ENCODE data around the gene TBC1D16.
"Not testable (repeated sequence)": the region's sequence is repeated elsewhere in the genome, so short reads cannot be mapped to it uniquely, and the experiment has no call there.

The TBC1D16 gene

DNA sequence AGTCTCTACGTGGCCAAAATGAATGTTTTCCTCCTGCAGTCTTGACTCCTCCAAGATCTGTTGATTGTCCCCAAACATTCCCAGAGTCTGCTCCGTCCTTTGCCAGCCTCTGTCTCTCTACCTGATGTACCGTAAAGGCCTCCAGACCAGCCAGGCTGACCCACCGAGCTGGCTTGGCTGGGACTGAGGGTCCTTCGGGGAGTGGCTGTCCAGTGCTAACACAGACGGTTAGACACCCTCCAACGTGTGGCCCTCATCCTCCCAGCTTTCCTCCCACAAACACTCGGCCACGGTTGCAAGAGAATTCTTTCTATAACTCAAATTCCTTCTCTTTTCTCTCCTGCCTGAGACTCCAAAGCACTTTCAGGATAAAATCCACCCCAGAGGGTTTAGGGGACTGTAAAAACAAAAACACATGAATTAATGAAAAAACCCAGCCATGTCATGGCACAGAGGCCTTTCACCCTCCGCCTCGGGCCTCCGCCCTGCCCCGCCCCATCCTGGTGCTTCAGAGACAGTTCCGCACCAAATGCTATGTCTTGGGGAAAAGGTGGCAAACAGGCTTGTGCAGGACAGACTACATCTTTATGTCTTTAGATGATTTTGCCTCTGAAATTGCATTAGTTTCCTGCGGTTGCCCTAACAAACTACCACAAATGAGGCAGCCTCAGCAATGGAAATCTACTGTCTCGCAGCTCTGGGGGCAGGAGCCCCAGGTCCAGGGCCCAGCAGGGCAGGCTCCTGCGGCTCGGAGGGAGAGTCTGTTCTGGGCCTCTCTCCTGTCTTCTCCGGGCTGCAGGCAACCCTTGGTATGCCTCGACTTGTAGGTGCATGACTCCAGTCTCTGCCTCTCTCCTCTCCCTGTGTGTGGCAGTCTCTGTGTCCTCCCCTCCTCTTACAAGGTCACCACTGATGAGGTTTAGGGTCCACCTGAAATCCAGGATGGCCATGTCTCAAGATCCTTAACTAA lies 124.0 kb downstream of the TBC1D16 start:
- FAIRE-seq: no peak

DNA sequence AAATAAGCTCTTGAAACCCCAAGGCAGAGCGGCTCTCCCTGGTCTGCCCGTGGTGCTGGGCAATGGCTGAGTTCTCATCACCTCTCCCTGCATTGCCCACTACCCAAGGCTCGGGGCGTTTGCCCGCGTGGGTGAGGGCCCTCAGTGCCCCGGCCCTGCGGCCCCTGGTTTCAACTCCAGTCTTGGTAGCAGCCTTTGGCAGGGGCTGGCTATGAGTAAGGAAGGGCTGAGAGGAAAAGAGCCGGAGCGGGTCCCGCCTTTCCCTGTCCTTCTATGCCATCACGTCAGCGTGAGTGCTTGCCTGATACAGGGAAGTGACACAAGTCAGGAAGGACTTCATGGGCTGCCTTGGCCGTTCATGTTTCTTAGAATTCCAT lies 124.7 kb downstream of the TBC1D16 start:
- FAIRE-seq: no peak

DNA sequence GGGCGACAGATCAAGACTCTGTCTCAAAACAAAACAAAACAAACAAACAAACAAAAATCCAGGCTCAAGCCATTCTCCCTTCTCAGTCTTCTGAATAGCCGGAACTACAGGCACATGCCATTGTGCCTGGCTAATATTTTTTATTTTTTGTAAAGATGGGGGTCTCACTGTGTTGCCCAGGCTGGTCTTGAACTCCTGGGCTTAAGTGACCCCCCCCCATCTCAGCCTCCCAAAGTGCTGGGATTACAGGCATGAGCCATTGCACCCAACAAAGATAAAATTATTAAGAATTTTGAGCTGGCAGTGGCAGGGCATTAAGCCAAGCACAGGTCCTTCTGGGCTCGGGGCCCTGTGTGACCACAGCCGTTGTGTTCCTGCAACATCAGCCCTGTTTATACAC lies 126.6 kb downstream of the TBC1D16 start:
- no peak for FAIRE-seq

DNA sequence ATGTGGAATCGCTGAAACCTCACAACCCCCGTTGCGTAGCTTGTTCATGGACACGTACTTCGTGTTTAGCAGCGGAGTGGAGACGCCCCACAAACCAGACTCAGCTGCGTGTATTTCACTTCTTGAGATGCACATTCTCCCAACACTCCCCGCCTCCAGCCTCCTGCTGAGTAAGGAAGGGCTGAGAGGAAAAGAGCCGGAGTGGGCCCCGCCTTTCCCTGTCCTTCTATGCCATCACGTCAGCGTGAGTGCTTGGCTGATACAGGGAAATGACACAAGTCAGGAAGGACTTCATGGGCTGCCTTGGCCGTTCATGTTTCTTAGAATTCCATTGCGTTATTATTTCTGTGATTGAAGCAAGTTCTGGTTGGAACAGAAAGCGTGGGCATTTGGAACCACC lies 127.8 kb downstream of the TBC1D16 start:
- FAIRE-seq: no peak

DNA sequence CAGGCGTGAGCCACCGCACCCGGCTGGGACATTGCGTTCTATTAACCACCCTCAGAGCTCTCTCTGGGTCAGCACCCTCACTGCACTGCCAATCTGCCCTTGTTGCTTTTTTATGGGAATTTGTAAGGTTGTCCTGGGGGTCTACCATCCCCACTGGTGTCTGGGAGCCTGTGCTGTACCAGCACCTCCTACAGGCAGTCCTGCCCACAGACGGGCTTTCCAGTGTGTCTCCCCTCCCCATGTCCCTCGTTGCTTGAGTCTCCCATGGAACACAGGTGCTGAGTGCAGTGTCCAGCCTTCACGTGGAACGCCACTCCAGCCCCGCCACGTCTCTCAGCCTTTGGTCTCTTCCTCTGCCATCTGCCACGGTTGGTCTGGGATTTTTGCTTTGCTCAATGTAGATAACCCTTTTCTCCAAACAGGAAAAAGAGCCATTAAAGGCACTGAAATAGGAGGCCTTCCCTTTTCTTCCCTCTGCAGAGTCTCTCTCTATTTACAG lies 128.4 kb downstream of the TBC1D16 start:
- FAIRE-seq: no peak

DNA sequence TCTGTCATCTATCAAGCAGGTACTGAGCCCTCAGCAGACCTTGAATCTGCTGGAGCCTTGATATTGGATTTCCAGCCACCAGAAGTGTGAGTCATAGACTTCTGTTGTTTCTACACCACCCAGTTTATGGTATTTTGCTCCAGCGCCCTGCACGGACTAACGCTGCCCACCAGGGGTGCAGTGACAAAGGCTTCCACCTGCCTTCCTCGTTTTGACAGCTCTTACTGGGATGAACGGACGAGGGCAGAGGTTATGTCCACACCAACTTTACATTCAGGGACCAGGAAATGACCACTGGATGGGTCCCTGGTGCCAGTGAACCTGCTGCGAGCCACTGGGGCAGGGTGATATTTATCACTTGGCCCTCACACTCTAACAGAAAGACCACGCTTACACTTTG lies 129.8 kb downstream of the TBC1D16 start:
- FAIRE-seq: no peak

DNA sequence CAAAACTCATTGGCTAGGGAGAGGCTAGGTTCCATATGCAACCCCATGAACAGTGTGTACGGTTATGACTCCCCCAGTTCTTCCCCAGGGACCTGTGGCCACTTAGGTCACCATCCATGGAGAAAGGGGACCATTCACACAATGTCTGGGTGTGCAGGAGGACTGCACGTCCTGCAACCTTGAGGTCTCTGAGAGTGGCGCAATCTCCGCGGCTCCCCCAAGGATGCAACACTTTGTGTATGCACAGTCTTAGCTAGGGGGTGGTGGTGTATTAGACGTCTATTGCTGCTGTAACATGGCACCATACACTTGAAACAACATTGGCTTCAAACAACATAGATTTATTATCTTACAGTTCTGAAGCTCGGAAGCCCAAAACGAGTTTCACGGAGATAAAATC lies 130.8 kb downstream of the TBC1D16 start:
- no peak for FAIRE-seq

DNA sequence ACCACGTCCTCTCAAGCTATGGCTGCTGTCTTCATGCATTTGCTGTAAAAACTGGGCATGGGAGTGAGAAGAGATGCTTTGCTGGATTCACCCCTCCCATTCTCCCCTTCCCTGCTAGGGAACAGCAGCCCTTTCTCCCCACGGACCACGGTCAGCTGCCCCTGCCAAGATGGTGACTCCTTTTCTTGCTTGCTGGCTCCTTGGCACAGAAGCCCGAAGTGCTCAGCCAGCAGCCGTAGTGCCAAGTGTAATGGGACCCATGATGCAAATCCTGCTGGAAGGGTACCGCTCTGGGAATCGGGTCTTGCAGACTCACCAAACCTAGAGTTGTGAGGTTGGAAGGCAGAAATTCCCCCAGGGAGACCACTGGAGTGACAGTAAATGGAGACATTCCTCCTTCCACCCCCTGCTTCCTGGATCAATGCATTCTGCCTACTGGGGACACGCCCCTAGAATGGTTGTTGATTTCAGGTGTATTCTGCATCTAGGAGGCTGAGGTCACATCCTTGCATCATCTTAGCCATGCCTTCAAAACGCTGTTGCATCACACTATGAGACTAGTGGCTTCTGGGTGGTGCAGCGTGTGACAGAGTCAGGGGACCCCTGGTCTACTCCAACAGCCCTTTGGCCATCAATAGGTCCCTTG lies 133.4 kb downstream of the TBC1D16 start:
- no peak for FAIRE-seq

DNA sequence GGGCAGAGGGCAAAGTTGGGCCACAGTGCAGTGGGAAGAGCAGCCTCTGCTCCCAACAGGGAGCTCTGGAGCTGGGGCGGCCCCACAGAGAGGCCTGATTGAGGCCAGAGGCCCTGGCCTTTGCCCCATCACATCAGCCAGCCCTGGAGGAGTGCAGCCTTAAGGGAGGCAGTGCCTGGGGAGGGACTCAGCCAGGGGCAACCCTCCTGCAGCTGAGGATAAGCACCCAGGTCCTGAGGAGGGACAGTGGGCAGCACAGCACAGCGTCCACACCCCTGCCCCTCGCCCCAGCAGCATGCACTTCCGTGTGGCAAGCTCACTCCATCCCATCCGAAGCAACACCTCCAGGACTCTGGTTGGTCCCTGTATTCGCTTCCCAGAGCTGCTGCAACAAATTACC lies 134.5 kb downstream of the TBC1D16 start:
- no peak for FAIRE-seq

DNA sequence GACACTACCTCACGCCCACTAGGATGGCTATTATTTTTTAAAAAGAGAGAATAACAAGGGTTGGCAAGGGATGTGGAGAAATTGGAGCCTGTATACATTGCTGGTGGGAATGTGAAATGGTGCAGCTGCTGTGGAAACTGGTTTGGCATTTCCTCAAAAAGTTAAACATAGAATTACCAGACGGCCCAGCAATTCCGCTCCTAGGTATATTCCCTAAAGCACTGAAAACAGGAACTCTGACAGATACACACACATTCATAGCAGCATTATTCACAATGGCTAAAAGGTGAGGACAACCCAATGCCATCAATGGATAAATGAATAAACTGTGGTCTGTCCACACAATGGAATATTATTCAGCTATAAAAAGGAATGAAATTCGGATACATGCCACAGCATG lies 136.1 kb downstream of the TBC1D16 start:
- no peak for FAIRE-seq

DNA sequence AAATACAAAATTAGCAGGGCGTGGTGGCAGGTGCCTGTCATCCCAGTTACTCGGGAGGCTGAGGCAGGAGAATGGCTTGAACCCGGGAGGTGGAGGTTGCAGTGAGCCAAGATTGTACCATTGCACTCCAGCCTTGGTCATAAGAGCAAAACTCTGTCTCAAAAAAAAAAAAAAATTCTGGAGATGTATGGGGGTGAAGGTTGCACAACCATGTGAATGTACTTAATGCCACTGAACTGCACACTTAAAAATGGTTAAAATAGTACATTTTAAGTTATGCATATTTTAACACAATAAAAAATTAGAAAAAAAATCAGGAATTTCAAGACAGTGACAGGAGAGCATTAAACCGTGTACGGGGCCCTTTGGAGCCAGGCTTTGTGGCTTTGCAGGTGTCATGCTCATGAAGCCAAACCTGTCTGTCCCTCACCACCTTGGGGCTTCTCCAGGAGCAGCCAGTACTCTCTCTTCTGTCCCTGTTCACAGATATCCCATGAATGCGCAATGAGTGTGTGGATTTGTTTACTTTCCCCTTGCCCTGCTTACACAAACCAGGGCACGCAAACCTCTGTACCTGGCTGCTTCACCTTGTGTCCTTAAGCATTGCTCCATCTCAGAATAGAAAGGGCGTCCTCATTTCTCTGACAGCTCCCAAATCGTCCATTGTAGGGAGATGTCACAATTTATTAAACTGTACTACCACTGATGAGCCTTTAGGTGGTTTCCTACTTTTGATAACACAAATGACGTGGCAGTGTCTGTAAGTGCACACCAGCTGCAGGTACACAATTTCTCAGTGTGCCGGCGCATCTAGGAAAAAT lies 138.2 kb downstream of the TBC1D16 start:
- FAIRE-seq: no peak

DNA sequence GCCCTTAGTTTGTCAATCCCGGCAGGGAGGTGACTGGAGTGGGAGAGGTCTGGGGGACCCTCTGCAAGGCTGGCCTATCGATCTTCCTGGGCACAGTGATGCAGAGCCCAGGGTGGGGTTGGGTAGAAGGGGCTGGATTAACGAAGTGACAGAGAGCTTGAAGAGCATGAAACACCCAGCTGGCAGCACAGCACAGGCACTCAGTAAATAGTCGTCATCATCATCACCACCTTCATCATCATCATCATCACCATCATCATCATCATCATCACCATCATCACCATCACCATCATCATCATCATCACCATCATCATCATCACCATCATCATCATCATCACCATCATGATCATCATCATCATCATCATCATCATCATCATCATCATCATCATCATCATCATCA lies 142.2 kb downstream of the TBC1D16 start:
- not testable (repeated sequence) for FAIRE-seq

DNA sequence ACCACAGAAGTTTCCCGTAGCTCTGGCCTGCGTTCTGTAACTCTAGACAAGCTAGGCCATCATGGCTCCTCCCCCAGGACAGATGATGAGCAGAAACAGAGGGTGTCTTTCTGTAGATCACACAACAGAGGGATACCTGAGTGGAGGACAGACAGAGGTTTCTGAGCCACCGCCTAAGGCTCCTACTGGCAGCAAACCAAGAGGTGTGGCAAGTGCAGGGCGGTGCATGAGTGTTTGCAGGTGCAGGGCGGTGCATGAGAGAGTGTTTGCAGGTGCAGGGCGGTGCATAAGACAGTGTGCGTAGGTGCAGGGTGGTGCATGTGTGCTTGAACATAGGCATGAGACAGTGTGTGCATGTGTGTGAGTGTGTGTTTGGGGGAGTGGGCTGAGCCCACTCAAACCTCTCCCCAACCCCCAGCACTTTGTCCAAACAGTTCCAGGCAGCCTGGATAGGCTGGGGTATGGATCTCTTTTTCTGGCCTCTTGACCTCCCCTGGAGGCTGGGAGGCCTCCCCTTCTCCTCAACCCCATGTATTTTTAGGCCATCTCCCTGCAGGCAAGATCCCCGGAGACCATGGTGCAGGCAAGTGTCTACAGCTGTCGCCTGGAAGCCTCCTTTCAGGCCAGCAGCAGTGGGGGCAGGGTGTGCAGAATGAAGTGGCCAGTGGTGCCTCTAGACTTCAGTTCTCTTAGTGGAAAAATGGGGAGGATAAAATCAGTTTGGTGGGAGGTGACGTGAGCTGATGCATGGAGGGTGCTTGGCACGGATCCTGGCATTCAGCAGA lies 143.0 kb downstream of the TBC1D16 start:
- no peak for FAIRE-seq

DNA sequence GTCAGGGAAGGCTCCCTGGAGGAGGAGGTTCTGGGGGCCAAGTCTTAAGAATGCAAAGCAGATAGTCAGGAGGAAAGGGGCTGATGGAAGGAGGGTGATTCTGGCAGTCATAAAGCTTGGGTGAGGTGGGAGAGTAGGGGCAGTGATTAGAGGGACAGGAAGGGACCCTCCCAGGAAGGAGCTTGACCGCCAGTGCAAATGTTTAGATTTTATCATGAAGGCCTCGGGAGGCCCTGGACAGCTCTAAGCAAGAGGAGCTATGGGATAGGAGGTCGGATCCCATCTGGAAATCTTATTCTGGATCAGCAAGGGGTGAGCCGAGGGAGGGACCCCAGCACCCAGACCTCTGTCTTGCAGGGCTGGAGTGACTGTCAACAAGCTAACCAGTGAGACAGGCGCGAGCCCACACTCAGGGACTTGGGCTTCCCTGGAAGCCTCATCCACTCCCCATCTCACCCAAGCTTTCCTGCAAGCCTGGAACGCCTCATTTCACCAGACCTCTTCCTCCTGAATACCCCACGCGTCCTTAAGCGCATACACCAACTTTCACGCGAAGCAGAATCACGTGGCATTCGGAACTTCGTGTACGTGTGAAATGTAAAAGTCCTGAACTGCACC lies 144.4 kb downstream of the TBC1D16 start:
- no peak for FAIRE-seq

DNA sequence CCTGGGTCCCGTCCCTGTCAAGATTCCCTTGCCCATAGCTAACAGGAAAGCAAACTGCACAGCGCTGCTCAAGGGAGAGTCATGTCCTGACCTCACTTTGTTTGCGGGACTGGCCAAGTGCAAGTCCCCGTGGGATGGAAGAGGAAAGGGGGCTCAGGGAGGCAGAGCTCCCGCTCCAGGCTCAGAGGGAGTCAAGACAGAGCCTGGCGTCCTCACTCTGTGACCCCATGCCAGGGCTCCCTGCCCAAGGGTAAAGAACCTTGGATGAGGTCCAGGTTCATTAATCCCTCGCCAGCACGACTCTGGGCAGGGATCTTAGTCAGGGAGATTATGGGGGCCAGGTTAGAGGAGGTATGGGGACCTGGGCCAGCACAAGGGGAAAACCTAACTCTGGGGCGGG lies 145.0 kb downstream of the TBC1D16 start:
- no peak for FAIRE-seq

DNA sequence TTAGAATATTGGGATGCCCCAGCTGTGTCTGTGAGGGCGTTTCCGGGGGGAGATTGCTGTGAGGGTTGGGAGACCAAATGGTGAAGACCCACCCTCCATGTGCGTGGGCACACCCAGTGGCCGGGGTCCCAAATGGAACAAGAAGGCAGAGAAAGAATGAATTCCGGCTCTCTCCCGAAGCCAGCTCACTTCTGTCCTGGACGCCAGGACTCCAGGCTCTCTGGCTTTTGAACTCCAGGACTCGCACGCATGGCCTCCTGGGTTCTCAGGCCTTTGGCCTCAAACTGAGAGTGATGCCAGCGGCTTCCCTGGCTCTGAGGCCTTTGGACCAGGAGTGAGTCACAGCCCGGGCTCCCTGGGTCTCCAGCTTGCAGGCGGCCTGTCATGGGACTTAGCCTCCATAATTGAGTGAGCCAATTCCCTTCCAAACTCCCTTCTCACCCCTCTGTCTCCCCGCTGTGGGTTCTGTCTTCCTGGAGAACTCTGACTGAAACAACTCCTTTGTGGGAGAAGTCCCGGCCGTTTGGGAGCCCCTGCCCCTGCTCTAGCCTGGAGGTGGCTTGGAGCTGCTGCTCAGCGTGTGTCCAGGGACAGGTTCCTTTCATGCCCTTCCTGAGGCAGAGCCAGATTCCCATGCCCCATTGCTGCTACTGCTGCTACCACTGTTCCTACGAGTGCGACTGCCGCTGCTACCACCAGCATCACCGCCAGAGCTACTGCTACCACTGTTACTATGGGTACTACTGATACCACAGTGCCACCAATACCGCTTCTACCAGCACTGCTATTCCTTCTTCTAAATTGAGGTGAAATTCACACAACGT lies 146.6 kb downstream of the TBC1D16 start:
- no peak for FAIRE-seq

DNA sequence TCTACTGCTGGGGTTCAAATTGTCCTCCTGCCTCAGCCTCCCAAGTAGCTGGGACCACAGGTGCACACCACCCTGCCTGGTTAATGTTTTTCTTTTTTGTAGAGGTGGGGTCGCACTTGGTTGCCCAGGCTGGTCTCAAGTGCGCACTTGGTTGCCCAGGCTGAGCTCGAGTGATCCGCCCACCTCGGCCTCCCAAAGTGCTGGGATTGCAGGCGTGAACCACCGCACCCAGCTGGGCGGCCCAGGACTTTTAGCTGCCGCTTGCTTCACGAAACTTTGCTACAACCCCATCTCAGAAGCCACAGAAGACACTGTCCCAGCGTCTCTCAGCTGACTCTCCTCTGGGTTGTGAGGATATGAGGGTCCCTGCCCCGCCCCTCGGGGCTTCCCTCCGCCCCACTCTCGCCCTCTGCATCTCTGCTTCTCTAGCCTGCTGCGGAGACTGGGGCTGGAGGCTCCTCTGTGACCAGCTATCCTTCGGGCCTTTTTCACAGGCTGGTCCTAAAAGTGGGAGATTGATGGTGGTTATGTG lies 147.6 kb downstream of the TBC1D16 start:
- FAIRE-seq: no peak

DNA sequence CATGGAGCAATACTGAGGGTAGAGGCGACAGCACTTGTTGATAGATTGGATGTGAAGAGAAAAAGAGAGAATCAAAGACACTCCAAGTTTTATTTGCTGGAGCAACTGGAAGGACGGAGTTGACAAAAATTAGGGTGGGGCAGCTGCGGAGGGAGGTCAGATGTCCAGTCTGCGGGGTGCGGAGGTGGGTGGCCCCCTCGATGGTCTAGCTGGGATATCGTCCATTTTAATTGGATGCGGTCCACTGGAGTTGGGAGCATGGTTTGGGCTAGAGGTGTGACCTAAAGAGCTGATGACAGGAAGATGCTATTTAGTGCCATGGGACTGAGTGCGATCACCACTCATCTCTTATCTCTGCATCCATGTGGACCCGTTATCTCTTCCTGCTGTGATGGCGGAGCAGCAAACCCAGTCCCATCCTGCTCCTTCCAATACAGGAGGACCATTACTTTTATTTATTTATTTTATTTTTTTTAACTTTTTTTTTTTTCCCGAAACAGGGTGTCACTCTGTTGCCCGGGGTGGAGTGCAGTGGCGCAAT lies 148.2 kb downstream of the TBC1D16 start:
- no peak for FAIRE-seq

DNA sequence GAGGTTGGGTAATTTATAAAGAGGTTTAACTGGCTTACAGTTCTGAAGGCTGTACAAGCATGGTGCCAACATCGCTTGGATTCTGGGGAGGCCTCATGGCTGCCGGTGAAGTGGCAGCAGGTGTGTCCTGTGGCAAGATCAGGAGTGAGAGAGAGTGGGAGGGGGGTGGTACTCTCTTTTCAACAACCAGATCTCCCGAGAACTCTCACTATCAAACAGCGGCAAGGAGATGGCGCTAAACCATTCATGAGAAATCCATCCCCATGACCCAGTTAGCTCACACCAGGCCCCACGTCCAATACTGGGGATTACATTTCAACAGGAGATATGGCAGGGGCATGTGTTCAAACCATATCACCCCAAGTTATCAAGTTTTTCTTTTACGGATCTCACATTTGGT lies 152.5 kb downstream of the TBC1D16 start:
- FAIRE-seq: no peak
